H1 (cell line): ENCODE data around the gene GPR156. TPM values are rescaled to one million over a fixed set of nuclear protein-coding genes. Genes with fewer than 3 reads are reported as not detected.

Experiments used
- CTCF ChIA-PET: fragments of 300-600 bp; sonication (Branson Sonifier 250); formaldehyde crosslinking; loops from one replicate; lab custom pipeline; 2021; ENCODE audit not compliant: partially characterized antibody; lab: Charles Lee
- POLR2A ChIA-PET: fragments of 300-600 bp; sonication (Branson Sonifier 250); formaldehyde crosslinking; loops from one replicate; lab custom pipeline; 2021; ENCODE audit warnings: inconsistent platforms; ENCODE audit not compliant: partially characterized antibody; lab: Charles Lee
- DNase-seq, 2 experiments: peaks; one replicate each; pipeline versions ENCODE4 v3.0.0 to v3.0.0-alpha.2; 2010 to 2022; ENCODE audit warnings: low spot score in 2 of 2, low read depth in 1 of 2, mixed read lengths in 1 of 2
- FAIRE-seq: peaks from 2 replicates; lab custom pipeline; 2011; peaks lifted over from hg19 to GRCh38; lab: Jason Lieb, UNC
- H2AFZ ChIP-seq: 2 replicates; pipeline ENCODE4 v1.8.1; 2012; ENCODE audit warnings: low read length, inconsistent platforms
- H2AK5ac ChIP-seq: 2 replicates; pipeline ENCODE4 v1.6.1; 2013; ENCODE audit warnings: low read depth, low read length
- H2BK120ac ChIP-seq: replicated peaks from 2 replicates; pipeline ENCODE3; 2013; ENCODE audit warnings: low read depth, low read length, inconsistent platforms
- H2BK12ac ChIP-seq: 2 replicates; pipeline ENCODE4 v1.6.1; 2013; ENCODE audit warnings: low read depth, low read length
- H2BK15ac ChIP-seq: 2 replicates; pipeline ENCODE4 v1.6.1; 2013; ENCODE audit warnings: low read length
- H2BK20ac ChIP-seq: 2 replicates; pipeline ENCODE4 v1.6.1; 2013; ENCODE audit warnings: low read length
- H2BK5ac ChIP-seq: 2 replicates; pipeline ENCODE4 v1.6.1; 2013; ENCODE audit warnings: low read depth, low read length
- H3K14ac ChIP-seq: 2 replicates; pipeline ENCODE4 v1.6.1; 2013; ENCODE audit warnings: inconsistent platforms; ENCODE audit not compliant: insufficient read length
- H3K18ac ChIP-seq: 2 replicates; pipeline ENCODE4 v1.6.1; 2013; ENCODE audit warnings: low read length; ENCODE audit errors: extremely low read depth
- H3K23ac ChIP-seq: 2 replicates; pipeline ENCODE4 v1.6.1; 2013; ENCODE audit warnings: inconsistent platforms; ENCODE audit not compliant: insufficient read length
- H3K23me2 ChIP-seq: 2 replicates; pipeline ENCODE4 v1.6.1; 2013; ENCODE audit warnings: low read depth, low read length
- H3K27ac ChIP-seq: 2 replicates; pipeline ENCODE4 v1.6.1; 2011; ENCODE audit warnings: low read depth, low read length, inconsistent platforms
- H3K27me3 ChIP-seq, 4 experiments: replicated peaks in 1 of 4; 1 replicate in 1 of 4; 2 replicates in 3 of 4; pipeline versions ENCODE4 v1.6.1 to v1.8.1; 2011 to 2013; ENCODE audit warnings: low read length in 3 of 4, mild to moderate bottlenecking in 3 of 4, inconsistent platforms in 2 of 4, mixed read lengths in 2 of 4, moderate library complexity in 1 of 4; ENCODE audit not compliant: control insufficient read depth in 3 of 4, insufficient read depth in 3 of 4; ENCODE audit errors: extremely low read depth in 1 of 4
- H3K36me3 ChIP-seq, 4 experiments: 2 replicates each; pipeline versions ENCODE4 v1.6.1 to v1.8.1; 2011 to 2013; ENCODE audit warnings: mild to moderate bottlenecking in 4 of 4, low read length in 3 of 4, moderate library complexity in 2 of 4, control low read depth in 1 of 4, inconsistent platforms in 1 of 4; ENCODE audit not compliant: insufficient read depth in 4 of 4, control insufficient read depth in 2 of 4
- H3K4ac ChIP-seq: replicated peaks from 2 replicates; pipeline ENCODE3; 2013; ENCODE audit warnings: low read length, low read depth, mixed read lengths, inconsistent platforms; ENCODE audit not compliant: insufficient read length
- H3K4me1 ChIP-seq, 4 experiments: replicated peaks in 1 of 4; 1 replicate in 1 of 4; 2 replicates in 3 of 4; pipeline versions ENCODE4 v1.6.1 to v1.8.1; 2011 to 2013; ENCODE audit warnings: low read length in 3 of 4, inconsistent platforms in 2 of 4, mixed read lengths in 1 of 4; ENCODE audit not compliant: insufficient read depth in 4 of 4, control insufficient read depth in 3 of 4
- H3K4me2 ChIP-seq, 2 experiments: 2 replicates each; pipeline versions ENCODE4 v1.6.1 to v1.8.1; 2011 to 2013; ENCODE audit warnings: low read depth in 2 of 2, low read length in 2 of 2, control low read depth in 1 of 2, inconsistent platforms in 1 of 2, mild to moderate bottlenecking in 1 of 2; ENCODE audit not compliant: insufficient read depth in 1 of 2
- H3K4me3 ChIP-seq, 4 experiments: fragments of 200-600, 300-600 bp in 1 of 4; sonication (generic), shearing (Covaris generic), sonication (Bioruptor Twin) in 1 of 4; 2 replicates each; pipeline versions ENCODE4 v1.5.1 to v1.8.1; 2011 to 2016; ENCODE audit warnings: low read length in 4 of 4, low read depth in 3 of 4, control low read depth in 2 of 4, inconsistent platforms in 2 of 4, mild to moderate bottlenecking in 2 of 4, mixed read lengths in 1 of 4, moderate library complexity in 1 of 4; ENCODE audit not compliant: insufficient read depth in 2 of 4; ENCODE audit errors: extremely low read depth in 1 of 4
- H3K56ac ChIP-seq: replicated peaks from 2 replicates; pipeline ENCODE3; 2013; ENCODE audit warnings: low read depth, mild to moderate bottlenecking, mixed read lengths, low read length, inconsistent platforms; ENCODE audit not compliant: insufficient read length
- H3K79me1 ChIP-seq: 2 replicates; pipeline ENCODE4 v1.6.1; 2013; ENCODE audit warnings: low read depth, low read length, control low read depth
- H3K79me2 ChIP-seq, 2 experiments: 2 replicates each; pipeline versions ENCODE4 v1.6.1 to v1.8.1; 2012 to 2013; ENCODE audit warnings: low read length in 2 of 2, mild to moderate bottlenecking in 2 of 2, inconsistent platforms in 1 of 2; ENCODE audit not compliant: insufficient read depth in 2 of 2, control insufficient read depth in 1 of 2
- H3K9ac ChIP-seq, 4 experiments: replicated peaks in 1 of 4; 1 replicate in 1 of 4; 2 replicates in 3 of 4; pipeline versions ENCODE4 v1.6.1 to v1.8.1; 2011 to 2013; ENCODE audit warnings: low read depth in 3 of 4, low read length in 3 of 4, control low read depth in 2 of 4, mild to moderate bottlenecking in 2 of 4, moderate library complexity in 2 of 4, inconsistent platforms in 1 of 4; ENCODE audit errors: extremely low read depth in 1 of 4
- H3K9me3 ChIP-seq, 2 experiments: 2 replicates each; pipeline versions ENCODE4 v1.6.1 to v1.8.1; 2012 to 2013; ENCODE audit warnings: mild to moderate bottlenecking in 2 of 2, moderate library complexity in 2 of 2, control low read depth in 1 of 2, inconsistent platforms in 1 of 2, low read depth in 1 of 2, low read length in 1 of 2, mixed read lengths in 1 of 2; ENCODE audit not compliant: insufficient read depth in 2 of 2
- H4K20me1 ChIP-seq, 2 experiments: replicated peaks in 1 of 2; 2 replicates each; pipeline versions ENCODE3 to v1.8.1; 2011 to 2013; ENCODE audit warnings: inconsistent platforms in 2 of 2, low read length in 2 of 2, mild to moderate bottlenecking in 1 of 2; ENCODE audit not compliant: insufficient read depth in 2 of 2, control insufficient read depth in 1 of 2
- H4K5ac ChIP-seq: 2 replicates; pipeline ENCODE4 v1.6.1; 2013; ENCODE audit warnings: low read length, low read depth, mixed read lengths, inconsistent platforms; ENCODE audit not compliant: insufficient read length
- H4K8ac ChIP-seq: 2 replicates; pipeline ENCODE4 v1.8.0; 2013; ENCODE audit warnings: mild to moderate bottlenecking, moderate library complexity, low read length, inconsistent platforms; ENCODE audit not compliant: insufficient read depth; ENCODE audit errors: extremely low read depth
- H4K91ac ChIP-seq: replicated peaks from 2 replicates; pipeline ENCODE3; 2013; ENCODE audit warnings: low read length, mixed read lengths, inconsistent platforms; ENCODE audit not compliant: insufficient read length
- BCL11A ChIP-seq, 2 experiments: IDR thresholded peaks; one replicate each; pipeline ENCODE4 v1.6.1; 2011; ENCODE audit warnings: low read depth in 2 of 2, low read length in 2 of 2, mild to moderate bottlenecking in 2 of 2
- KDM1A ChIP-seq: fragments of 200-600, 300-600 bp; sonication (generic); IDR thresholded peaks from 2 replicates; pipeline ENCODE4 v1.7.1; 2016; ENCODE audit warnings: mild to moderate bottlenecking, low read length, borderline replicate concordance
- MAX ChIP-seq: IDR thresholded peaks from 2 replicates; pipeline ENCODE4 v1.6.1; 2012; ENCODE audit warnings: inconsistent platforms
- RXRA ChIP-seq: IDR thresholded peaks from 2 replicates; pipeline ENCODE4 v1.6.1; 2011; ENCODE audit warnings: low read depth, mild to moderate bottlenecking, low read length, moderate library complexity; ENCODE audit not compliant: insufficient read depth
- TAF7 ChIP-seq: optimal IDR thresholded peaks from 2 replicates; pipeline ENCODE3; 2011; ENCODE audit warnings: low read depth, mild to moderate bottlenecking, inconsistent platforms, low read length, moderate library complexity, borderline replicate concordance
- WGBS, 2 experiments: shearing (Covaris generic) in 1 of 2; methylation state at CpG; one replicate each; pipeline versions ENCODE4 v1.1.6 to v1.1.7; 2013 to 2015; ENCODE audit warnings: low lambda C conversion rate in 2 of 2, mixed read lengths in 2 of 2, inconsistent platforms in 1 of 2, low coverage in 1 of 2, missing lambda C conversion rate in 1 of 2; ENCODE audit not compliant: insufficient replicate concordance in 2 of 2, insufficient coverage in 1 of 2, insufficient read length in 1 of 2; ENCODE audit errors: extremely low coverage in 1 of 2, missing lambda C conversion rate in 1 of 2; 5-methylcytosine and 5-hydroxymethylcytosine counted together
- polyA plus RNA-seq, 7 experiments: library from polyadenylated mRNA; depleted of rRNA in 3 of 7; stranded (reverse) in 5 of 7; unstranded in 2 of 7; fragments of >200 nt in 5 of 7; fragments of 200-250 nt in 2 of 7; gene quantifications; 1 replicate in 5 of 7; 2 replicates in 1 of 7; 4 replicates in 1 of 7; pipeline versions ENCODE4 v1.2.1 to v1.2.3, GENCODE V29; 2011 to 2013; ENCODE audit warnings: missing spikeins in 2 of 7, mixed read lengths in 2 of 7
- total RNA-seq: library from RNA; stranded (reverse); fragmentation: NEBNext Ultra II Directional; extraction: Animal tissue kit (Norgen Biotek cat#: 25700); gene quantifications from 2 replicates; pipeline ENCODE4 v1.2.1, GENCODE V29; 2021

The GPR156 gene
- total and polyA plus RNA-seq, 2 of the 8 experiments (the other 6 are each of a cell fraction or from before 2014, with no cell fraction given): 1.6 to 1.8 TPM

GRCh38 chr3:120192579-120192978 lies 92.4 kb downstream of the GPR156 start:
- Histone ChIP-seq H3K4me2 (no peak overlapping the region), H3K18ac (no peak overlapping the region), H3K4me1 (no peaks in the 10 kb centered on the region), H3K27ac (no peak overlapping the region), H4K8ac (no peak overlapping the region; the same call in 1 of the 2 replicates), H3K23me2 (no peaks in the 10 kb centered on the region), H3K9me3 (no peaks in the 10 kb centered on the region), H3K79me1 (no peaks in the 10 kb centered on the region), H3K4me3 (no peak overlapping the region), H3K79me2 (no peaks in the 10 kb centered on the region), H3K36me3 (no peaks in the 10 kb centered on the region), H4K91ac (no peak overlapping the region), H3K27me3 (no peaks in the 10 kb centered on the region), H2BK15ac (no peak overlapping the region), H4K5ac (no peak overlapping the region), H2BK5ac (no peak overlapping the region), H3K23ac (no peak overlapping the region), H3K4ac (no peak overlapping the region), H2AK5ac (no peak overlapping the region), H3K56ac (no peak overlapping the region), H2BK20ac (no peak overlapping the region), H2AFZ (no peak overlapping the region), H2BK120ac (no peak overlapping the region), H2BK12ac (no peak overlapping the region), H4K20me1 (no peaks in the 10 kb centered on the region), H3K14ac (no peak overlapping the region), H3K9ac (no peak overlapping the region)
- no peak for FAIRE-seq
- DNase-seq: no peak
- TF ChIP-seq MAX (no peak), BCL11A (IDR thresholded peaks at IDR 0.05; ENCODE audit: low read depth in 2 of 2, low read length in 2 of 2) (no peak), TAF7 (no peak), KDM1A (no peak), RXRA (no peak)
- ChIA-PET POLR2A (interaction anchor here (0.8 to 0.9 kb wide), 2 partner anchors 13 to 99 kb away, joined by 3 read pairs; no protein-coding TSS in a partner anchor), CTCF (no interaction called here)
- 81% methylated on average over 3 of the region's 3 CpGs; no CpG with 5 or more reads in 1 of the 2 experiments for WGBS, 2 experiments
